Common myeloid progenitor, CD34-positive (primary cell): ENCODE data around the gene GNG4.

Experiments
- CTCF ChIA-PET: fragments of 350-600 bp; sonication (Branson Sonifier 250); formaldehyde crosslinking; loops from one replicate; lab custom pipeline; 2021; ENCODE audit warnings: antibody characterized with exemption; lab: Charles Lee
- POLR2A ChIA-PET: fragments of 350-600 bp; sonication (Branson Sonifier 250); formaldehyde crosslinking; loops from one replicate; lab custom pipeline; 2021; ENCODE audit warnings: antibody characterized with exemption; lab: Charles Lee
- DNase-seq, 3 donors: peaks; one replicate each; pipeline versions ENCODE4 v3.0.0 to v3.0.0-alpha.2; 2013
- H3K27ac ChIP-seq, 2 experiments: 1 replicate in 1 of 2; 2 replicates in 1 of 2; pipeline ENCODE4 v1.7.0; 2013; ENCODE audit warnings: inconsistent platforms in 2 of 2, low read length in 2 of 2, mild to moderate bottlenecking in 2 of 2, low read depth in 1 of 2, moderate library complexity in 1 of 2; ENCODE audit not compliant: severe bottlenecking in 2 of 2, insufficient read depth in 1 of 2, poor library complexity in 1 of 2
- H3K27me3 ChIP-seq, 5 experiments: replicated peaks in 2 of 5; 1 replicate in 3 of 5; 2 replicates in 2 of 5; pipeline versions ENCODE4 v1.6.1 to v1.7.0; 2013; ENCODE audit warnings: low read length in 4 of 5, mild to moderate bottlenecking in 2 of 5, moderate library complexity in 2 of 5, inconsistent platforms in 1 of 5; ENCODE audit not compliant: insufficient read depth in 5 of 5, control insufficient read depth in 4 of 5
- H3K36me3 ChIP-seq, 4 experiments: 1 replicate in 2 of 4; 2 replicates in 2 of 4; pipeline versions ENCODE4 v1.6.1 to v1.7.0; 2013; ENCODE audit warnings: low read length in 3 of 4, control low read depth in 1 of 4, mild to moderate bottlenecking in 1 of 4; ENCODE audit not compliant: control insufficient read depth in 4 of 4, insufficient read depth in 4 of 4
- H3K4me1 ChIP-seq, 4 experiments: 1 replicate in 3 of 4; 2 replicates in 1 of 4; pipeline versions ENCODE4 v1.6.1 to v1.7.1; 2013; ENCODE audit warnings: low read length in 3 of 4, mild to moderate bottlenecking in 3 of 4, control low read depth in 1 of 4, inconsistent platforms in 1 of 4, moderate library complexity in 1 of 4; ENCODE audit not compliant: control insufficient read depth in 4 of 4, insufficient read depth in 4 of 4; ENCODE audit errors: control extremely low read depth in 1 of 4
- H3K4me3 ChIP-seq, 7 experiments: 1 replicate in 4 of 7; 2 replicates in 3 of 7; pipeline versions ENCODE4 v1.5.1 to v1.7.0; 2013; ENCODE audit warnings: mild to moderate bottlenecking in 7 of 7, low read length in 6 of 7, moderate library complexity in 6 of 7, inconsistent platforms in 2 of 7, low read depth in 2 of 7, control low read depth in 1 of 7; ENCODE audit not compliant: insufficient read depth in 4 of 7, control insufficient read depth in 1 of 7; ENCODE audit errors: extremely low read depth in 1 of 7
- H3K9me3 ChIP-seq, 5 experiments: 1 replicate in 4 of 5; 2 replicates in 1 of 5; pipeline versions ENCODE4 v1.6.1 to v1.7.1; 2013; ENCODE audit warnings: low read length in 4 of 5, mild to moderate bottlenecking in 2 of 5, inconsistent platforms in 1 of 5, low read depth in 1 of 5, moderate library complexity in 1 of 5; ENCODE audit not compliant: control insufficient read depth in 4 of 5, insufficient read depth in 2 of 5; ENCODE audit errors: control extremely low read depth in 1 of 5
- WGBS: methylation state at CpG from one replicate; pipeline ENCODE4 v1.1.5; 2013; ENCODE audit not compliant: insufficient coverage; 5-methylcytosine and 5-hydroxymethylcytosine counted together

The GNG4 gene

GRCh38 chr1:235661568-235661967, 12.0 kb upstream of the GNG4 start:
- Histone ChIP-seq H3K27ac (no peak overlapping the region), H3K4me3 (no peak overlapping the region), H3K4me1 (no peaks in the 10 kb centered on the region), H3K36me3 (peaks cover 4 to 12% (median 6%) of the 10 kb centered on the region in 4 experiments), H3K27me3 (peaks cover 0 to 3% (median 0%) of the 10 kb centered on the region in 5 experiments), H3K9me3 (no peaks in the 10 kb centered on the region)
- no CpG with 5 or more reads among the region's 2 CpGs for WGBS
- CTCF ChIA-PET, result interaction anchor here (0.9 kb wide), 1 partner anchor 69 kb away, joined by 3 read pairs; no protein-coding TSS in a partner anchor
- no peak for DNase-seq
- POLR2A ChIA-PET, result no interaction called here

- DNase-seq, result no peak
- H3K9me3 ChIP-seq, result peaks cover 0 to 7% (median under 1%) of the 10 kb centered on the region in 5 experiments
- no peak overlapping the region for H3K4me3 ChIP-seq
- H3K27ac ChIP-seq, result no peak overlapping the region
- H3K27me3 ChIP-seq, result peaks cover 0 to 7% (median 2%) of the 10 kb centered on the region in 5 experiments
- WGBS, result over 99% methylated on average over 11 of the region's 14 CpGs
- H3K4me1 ChIP-seq, result no peaks in the 10 kb centered on the region
- ChIA-PET POLR2A (no interaction called here), CTCF (interaction anchor here (1.0 kb wide), 1 partner anchor 71 kb away, joined by 3 read pairs; no protein-coding TSS in a partner anchor)
- H3K36me3 ChIP-seq, result peaks cover 3 to 10% (median 4%) of the 10 kb centered on the region in 4 experiments
These were observed 9.7 kb upstream of the GNG4 start for GRCh38 chr1:235659186-235659771.

DNA sequence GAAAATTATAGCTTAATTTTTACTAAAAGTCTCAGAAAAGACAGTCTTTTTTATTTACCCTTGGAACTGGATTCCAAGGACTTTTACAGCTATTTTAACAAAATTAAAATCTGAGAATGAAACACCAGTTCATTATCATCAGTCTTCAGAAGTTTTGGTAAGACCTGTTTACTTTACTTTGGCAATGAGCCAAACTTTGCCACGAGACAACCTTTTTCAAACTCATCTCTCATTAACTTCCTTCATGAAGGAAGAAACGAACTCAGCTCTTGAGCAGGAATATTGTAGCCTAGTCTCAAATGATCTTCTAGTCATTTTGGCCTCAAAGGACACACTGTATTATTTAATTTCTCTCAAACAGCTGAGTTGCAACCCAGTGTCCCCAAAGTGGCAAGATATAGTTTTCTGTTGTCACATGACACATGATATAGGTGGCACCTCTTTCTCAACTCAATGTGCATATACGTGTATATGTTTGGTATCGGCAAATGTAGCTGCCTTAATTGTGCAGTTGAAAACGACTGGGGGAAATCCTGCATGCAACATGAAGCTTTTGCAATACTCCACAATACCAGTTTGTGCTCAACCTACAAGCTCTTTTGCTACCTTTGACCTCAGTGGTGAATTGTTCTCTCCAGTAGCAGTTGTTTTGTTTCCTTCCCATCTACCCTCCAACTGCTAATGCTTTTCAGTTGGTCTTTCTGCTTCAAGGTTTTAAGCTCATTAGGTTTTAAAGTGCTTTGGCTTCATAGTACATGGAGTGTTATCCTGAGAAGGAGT, 8.4 kb upstream of the GNG4 start:
- H3K27ac ChIP-seq, result no peak overlapping the region
- no peak for DNase-seq
- peaks cover 0 to 15% (median 2%) of the 10 kb centered on the region in 5 experiments for H3K27me3 ChIP-seq
- peaks cover 0 to 13% (median 3%) of the 10 kb centered on the region in 5 experiments for H3K9me3 ChIP-seq
- WGBS, result 64% methylated on average over 4 of the region's 5 CpGs
- H3K4me3 ChIP-seq, result no peak overlapping the region
- ChIA-PET POLR2A (no interaction called here), CTCF (interaction anchor here (1.1 kb wide), 1 partner anchor 58 kb away, joined by 3 read pairs; no protein-coding TSS in a partner anchor)
- H3K36me3 ChIP-seq, result peaks cover 2 to 5% (median 3%) of the 10 kb centered on the region in 4 experiments
- H3K4me1 ChIP-seq, result no peaks in the 10 kb centered on the region

DNA sequence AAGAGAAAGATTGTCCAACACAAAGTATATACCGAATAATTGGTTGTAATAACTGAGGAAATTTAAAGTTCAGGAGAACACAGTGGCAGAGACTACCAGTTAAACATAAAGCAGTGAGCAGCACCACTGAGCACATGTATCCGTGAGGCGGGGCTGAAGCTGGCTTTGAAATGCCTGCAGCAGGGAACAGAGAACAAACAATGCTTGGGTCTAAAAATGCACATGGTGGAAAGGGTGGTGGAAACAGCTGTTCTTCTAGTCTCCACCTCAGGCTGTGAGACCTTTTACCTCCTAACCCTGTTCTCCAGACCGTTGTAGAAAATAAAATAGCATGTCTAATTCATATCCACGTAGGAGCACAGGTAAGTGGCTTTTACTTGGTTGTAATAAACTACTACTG, 7.7 kb upstream of the GNG4 start:
- WGBS, result 100% methylated on average over 3 of the region's 5 CpGs
- Histone ChIP-seq H3K4me3 (no peak overlapping the region), H3K27me3 (peaks cover 2 to 21% (median 8%) of the 10 kb centered on the region in 5 experiments), H3K9me3 (peaks cover 0 to 13% (median 3%) of the 10 kb centered on the region in 5 experiments), H3K4me1 (no peaks in the 10 kb centered on the region), H3K27ac (no peak overlapping the region), H3K36me3 (no peaks in the 10 kb centered on the region)
- DNase-seq, result no peak
- ChIA-PET CTCF (no interaction called here), POLR2A (no interaction called here)

- DNase-seq, result no peak
- Histone ChIP-seq H3K9me3 (peaks cover 0 to 13% (median 3%) of the 10 kb centered on the region in 5 experiments), H3K36me3 (no peaks in the 10 kb centered on the region), H3K27ac (no peak overlapping the region), H3K27me3 (peaks cover 3 to 64% (median 29%) of the 10 kb centered on the region in 5 experiments), H3K4me3 (no peak overlapping the region), H3K4me1 (peaks cover 0 to 26% (median 24%) of the 10 kb centered on the region in 4 experiments)
- CTCF ChIA-PET, result no interaction called here
- POLR2A ChIA-PET, result interaction anchor here (1.0 kb wide), 1 partner anchor 94 kb away, joined by 3 read pairs; no protein-coding TSS in a partner anchor
- 93% methylated on average over 10 of the region's 11 CpGs for WGBS
These were observed 2.8 kb upstream of the GNG4 start for GRCh38 chr1:235652364-235652763.

- Histone ChIP-seq H3K4me3 (peak overlapping the region in 1 of 7 experiments; percentile 69), H3K4me1 (peaks cover 0 to 26% (median 24%) of the 10 kb centered on the region in 4 experiments), H3K36me3 (no peaks in the 10 kb centered on the region), H3K27me3 (peaks cover 3 to 72% (median 31%) of the 10 kb centered on the region in 5 experiments), H3K27ac (no peak overlapping the region), H3K9me3 (peaks cover 0 to 13% (median 3%) of the 10 kb centered on the region in 5 experiments)
- POLR2A ChIA-PET, result interaction anchor here (1.0 kb wide), 1 partner anchor 95 kb away, joined by 3 read pairs; no protein-coding TSS in a partner anchor
- DNase-seq, result no peak
- CTCF ChIA-PET, result no interaction called here
- 25% methylated on average over 7 of the region's 10 CpGs for WGBS
These were observed 1.7 kb upstream of the GNG4 start for GRCh38 chr1:235651170-235651806.
